HG03039 (cell line): ENCODE measurements around the gene KDM2B.

Experiments
- ATAC-seq: cut with Tn5 transposase; IDR thresholded peaks from one replicate; pipeline ENCODE4 v1.9.1; 2021; ENCODE audit warnings: mild to moderate bottlenecking, moderate library complexity; ENCODE audit not compliant: unreplicated experiment

KDM2B gene

DNA sequence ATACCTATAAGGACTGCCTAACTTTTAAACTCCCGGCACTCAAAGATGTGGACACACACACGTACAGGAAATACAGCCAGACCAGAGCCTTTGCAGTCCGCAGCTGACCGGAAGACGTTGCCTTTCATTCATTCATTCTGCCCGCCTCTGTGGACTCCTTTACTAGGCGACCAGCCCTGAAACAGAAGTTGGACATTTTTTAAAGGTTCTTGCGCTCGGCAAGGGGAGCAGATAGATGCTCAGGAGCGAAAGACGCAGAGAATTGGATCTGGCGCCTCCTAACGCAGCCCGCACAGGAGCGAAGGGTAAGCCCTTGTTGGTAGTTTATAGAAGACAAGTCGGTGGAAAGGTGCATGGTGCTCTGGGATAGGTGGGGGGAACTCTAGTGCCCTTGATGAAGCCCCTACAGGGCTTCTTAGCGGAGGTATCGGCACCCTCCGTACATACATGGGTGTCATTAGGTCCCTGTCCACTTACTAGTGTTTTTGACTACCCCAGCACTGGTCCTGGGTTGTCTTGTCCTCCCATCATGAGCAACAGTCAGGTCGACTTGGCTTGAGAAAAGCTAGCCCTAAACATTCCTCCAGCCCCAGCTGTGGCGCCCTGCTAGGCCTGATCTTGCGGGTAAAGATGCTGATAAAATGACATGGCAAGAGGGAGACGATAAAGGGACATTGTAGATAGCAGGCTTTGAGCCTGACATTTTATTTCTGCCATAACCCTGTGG lies at the start of gene KDM2B:
KDM2B (minus strand) TSS at position 65 of the 727 bp plus-strand sequence. CDS start 112 bp downstream, outside the sequence.
- ATAC-seq: no peak

- ATAC-seq: no peak
Measured at GRCh38 chr12:121628536-121628935, 47.7 kb upstream of the KDM2B start.

GRCh38 chr12:121628037-121628436 lies 47.2 kb upstream of the KDM2B start:
- ATAC-seq: no peak

GRCh38 chr12:121626853-121627640 lies 46.2 kb upstream of the KDM2B start:
- ATAC-seq: peak; percentile 23

DNA sequence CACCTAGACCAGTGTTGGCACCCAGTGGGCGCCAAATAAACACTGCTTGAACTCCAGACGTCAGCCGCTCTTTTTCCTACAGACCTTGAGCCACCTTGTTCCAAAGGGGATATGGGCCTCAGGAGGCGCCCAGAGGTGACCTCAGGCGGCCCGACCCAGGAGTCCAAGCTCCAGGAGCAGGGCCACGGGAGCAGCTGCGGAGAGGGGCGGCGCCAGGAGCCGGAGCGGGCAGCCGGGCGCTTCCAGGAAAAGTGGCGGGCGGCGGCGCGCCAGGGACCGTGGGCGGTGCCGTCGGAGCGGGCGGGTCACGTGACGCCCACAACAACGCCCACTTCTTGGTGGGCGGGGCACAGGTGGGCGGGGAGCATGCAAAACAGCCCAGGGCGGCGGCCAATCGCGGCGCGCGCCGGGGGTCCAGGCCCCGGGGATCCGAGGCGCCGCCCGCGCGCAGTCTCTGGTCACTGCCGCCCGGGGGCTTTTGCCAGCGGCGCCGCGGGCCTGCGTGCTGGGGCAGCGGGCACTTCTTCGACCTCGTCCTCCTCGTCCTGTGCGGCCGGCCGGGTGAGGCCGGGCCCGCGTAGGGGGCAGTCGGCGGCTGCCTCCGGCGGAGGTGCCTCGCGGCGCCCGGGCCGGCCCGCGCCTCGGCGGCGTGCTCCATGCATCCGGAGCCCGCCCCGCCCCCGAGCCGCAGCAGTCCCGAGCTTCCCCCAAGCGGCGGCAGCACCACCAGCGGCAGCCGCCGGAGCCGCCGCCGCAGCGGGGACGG lies 45.4 kb upstream of the KDM2B start, which contains the start of gene ORAI1:
ORAI1 (plus strand) TSS at position 444 of the 766 bp plus-strand sequence.
- peak; percentile 69 for ATAC-seq

DNA sequence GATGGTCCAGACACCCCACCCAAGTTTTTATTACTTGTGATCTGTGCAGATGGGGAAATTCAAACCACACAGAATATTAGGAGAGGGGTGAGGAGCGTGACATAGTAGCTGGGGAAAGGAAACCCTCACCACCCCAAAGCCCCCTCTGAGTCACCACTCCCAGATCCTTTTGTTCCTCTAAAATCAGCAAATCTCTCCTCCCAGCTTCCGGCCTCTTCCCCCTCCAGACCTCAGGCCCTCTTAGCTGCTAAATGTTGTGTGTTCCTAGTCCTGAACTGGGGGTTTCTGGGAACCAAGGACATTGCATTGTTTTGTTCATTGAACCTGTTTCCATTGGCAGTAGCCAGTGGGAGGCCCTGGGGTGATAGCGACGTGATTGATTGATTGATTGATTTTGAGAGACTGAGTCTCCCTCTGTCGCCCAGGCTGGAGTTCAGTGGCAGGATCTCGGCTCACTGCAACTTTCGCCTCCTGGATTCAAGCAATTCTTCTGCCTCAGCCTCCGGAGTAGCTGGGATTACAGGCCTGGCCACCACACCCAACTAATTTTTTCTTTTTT lies 39.6 kb upstream of the KDM2B start:
- ATAC-seq: no peak

DNA sequence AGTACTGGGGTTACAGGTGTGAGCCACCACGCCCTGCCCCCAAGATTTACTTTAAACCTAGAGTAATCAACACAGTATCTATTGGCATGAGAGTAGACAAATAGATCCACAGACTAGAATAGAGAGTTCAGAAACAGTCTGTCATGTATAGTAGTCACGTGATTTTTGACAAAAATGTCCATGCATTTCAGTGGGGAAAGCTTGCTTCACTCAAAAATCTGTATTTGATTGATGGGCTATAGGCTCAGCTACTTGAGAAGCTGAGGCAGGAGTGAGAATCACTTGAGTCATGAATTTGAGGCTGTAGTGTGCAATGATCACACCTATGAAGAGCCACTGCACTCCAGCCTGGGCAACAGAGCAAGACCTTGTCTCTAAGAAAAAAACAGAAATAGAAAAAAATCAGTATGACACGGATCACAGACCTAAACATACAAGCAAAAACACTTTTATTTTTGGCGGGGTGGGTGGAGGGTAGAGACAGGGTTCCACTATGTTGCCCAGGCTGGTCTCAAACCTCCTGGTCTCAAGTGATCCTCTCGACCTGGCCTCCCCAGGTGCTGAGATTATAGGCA lies 37.9 kb upstream of the KDM2B start:
- no peak for ATAC-seq

GRCh38 chr12:121614872-121615467 lies 34.1 kb upstream of the KDM2B start:
- no peak for ATAC-seq

DNA sequence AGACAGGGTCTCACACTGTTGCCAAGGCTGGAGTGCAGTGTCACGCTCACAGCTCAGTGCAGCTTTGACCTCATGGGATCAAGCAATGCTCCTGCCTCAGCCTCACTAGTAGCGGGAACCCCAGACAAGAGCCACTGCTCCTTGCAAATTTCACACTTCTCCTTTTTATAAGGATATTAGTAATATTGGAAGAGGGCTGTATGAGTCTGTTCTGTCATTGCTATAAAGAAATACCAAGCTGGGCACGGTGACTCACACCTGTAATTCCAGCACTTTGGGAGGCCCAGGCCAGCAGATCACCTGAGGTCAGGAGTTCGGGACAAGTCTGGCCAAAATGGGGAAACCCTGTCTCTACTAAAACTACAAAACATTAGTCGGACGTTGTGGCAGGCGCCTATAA lies 32.6 kb upstream of the KDM2B start:
- ATAC-seq: no peak

- no peak for ATAC-seq
Measured at GRCh38 chr12:121611306-121611705, 30.5 kb upstream of the KDM2B start.

- ATAC-seq: no peak
Measured at GRCh38 chr12:121610239-121611149, 29.7 kb upstream of the KDM2B start.

DNA sequence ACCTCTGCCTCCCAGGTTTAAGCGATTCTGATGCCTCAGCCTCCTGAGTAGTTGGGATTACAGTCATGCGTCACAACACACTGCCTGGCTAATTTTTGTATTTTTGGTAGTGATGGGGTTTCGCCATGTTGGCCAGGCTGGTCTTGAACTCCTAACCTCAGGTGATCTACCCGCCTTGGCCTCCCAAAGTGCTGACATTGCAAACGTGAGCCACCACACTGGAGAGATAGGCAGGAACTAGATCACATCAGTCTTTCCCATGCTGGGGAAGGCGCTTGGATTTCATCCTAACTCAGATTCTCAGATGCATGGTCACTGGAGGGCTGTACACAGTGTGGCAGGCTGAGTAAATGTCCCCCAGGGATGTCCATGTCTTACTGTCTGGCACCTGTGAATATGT lies 27.5 kb upstream of the KDM2B start:
- no peak for ATAC-seq

DNA sequence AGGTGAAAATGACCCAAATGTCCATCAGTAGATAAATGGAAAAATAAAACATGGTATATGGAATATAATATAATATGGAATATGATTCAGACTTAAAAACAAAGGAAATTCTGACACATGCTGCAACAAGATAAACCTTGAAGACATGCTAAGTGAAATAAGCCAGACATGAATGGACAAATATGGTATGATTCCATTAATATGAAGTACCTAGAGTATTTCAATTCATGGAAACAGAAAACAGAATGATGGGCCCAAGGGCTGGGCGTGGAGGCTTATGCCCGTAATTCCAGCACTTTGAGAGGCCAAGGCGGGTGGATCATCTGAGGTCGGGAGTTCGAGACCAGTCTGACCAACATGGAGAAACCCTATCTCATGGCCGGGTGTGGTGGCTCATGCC lies 22.8 kb upstream of the KDM2B start:
- no peak for ATAC-seq

DNA sequence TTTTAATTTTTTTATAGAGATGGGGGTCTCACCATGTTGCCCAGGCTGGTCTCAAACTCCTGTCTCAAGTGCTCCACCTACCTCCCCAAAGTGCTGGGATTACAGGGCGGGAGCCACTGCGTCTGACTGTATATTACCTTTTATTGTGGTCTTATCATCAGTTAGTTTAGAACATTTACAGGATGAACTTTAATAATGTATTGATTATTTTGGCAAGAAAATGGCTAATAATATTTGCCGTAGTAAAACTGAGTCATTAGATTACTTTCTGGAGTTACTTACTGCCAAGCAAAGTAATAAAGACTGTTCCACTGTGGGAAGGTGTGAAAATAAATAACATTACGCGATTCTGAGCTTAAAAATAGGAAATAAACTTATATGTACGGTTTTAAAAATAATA lies 21.9 kb upstream of the KDM2B start:
- ATAC-seq: no peak

DNA sequence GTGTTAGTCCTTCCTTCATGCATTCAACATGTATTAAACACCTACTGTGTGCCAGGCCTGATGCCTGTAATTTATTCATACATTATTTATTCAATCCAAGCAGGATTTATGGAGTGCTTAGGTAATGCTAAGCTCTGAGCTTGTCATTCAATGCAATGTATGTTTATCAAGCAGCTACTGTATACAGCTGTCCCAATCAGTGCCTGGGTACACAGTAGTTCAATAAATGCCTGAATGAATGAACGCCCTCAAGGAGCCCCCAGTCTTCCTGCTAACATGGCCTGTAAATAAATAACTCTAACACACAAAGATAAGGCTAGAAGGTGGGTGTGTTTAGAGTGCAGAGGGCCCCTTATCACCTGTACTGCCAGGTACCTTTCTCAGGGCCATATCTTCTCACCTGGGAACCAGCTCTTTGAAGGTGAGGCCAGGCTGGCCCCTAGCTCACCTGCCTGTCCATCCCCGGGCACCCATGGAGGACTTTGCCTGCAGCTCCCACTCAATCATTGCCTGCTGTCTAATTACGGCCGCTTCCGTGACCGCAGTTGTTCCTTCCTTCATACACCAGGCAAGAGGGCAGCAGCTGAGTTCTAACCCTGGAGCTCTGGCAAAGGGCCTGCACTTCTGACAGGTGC lies 20.0 kb upstream of the KDM2B start:
- ATAC-seq: no peak

DNA sequence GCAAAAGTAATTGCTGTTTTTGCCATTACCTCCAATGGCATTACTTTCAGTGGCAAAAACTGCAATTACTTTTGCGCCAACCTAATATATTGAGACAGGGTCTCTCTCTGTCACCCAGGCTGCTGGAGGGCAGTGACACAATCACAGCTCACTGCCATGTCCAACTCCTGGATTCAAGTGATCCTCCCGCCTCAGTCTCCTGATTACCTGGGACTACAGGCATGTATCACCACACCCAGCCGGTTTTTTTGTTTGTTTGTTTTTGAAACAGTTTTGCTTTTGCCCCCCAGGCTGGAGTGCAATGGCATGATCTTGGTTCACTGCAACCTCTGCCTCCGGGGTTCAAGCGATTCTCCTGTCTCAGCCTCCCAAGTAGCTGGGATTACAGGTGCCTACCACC lies 15.7 kb upstream of the KDM2B start:
- no peak for ATAC-seq

DNA sequence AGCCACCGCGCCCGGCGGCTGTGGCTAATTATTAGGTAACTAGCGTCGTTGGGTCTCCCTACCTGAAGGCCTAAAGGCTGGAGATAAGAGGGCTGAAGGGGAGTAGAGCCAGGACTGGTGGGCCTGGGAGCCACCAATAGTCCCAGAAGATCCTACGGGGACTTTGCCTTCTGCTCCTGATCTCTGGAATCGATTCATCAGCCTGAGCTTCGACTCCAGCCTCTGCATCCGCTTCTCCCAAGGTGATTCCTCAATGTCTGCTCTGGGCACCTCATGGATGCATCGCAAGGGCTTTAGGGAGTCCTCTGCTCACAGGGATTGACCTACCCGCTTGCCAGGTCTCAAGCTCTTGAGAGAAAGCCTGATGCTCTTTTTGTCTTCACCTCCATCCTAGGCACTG lies 14.7 kb upstream of the KDM2B start:
- ATAC-seq: no peak

- no peak for ATAC-seq
Measured at GRCh38 chr12:121592320-121592719, 11.5 kb upstream of the KDM2B start.
